H1 (cell line): ENCODE data around the gene CORT. TPM values are rescaled to one million over a fixed set of nuclear protein-coding genes. Genes with fewer than 3 reads are reported as not detected.

ENCODE experiments used
- CTCF ChIA-PET: fragments of 300-600 bp; sonication (Branson Sonifier 250); formaldehyde crosslinking; loops from one replicate; lab custom pipeline; 2021; ENCODE audit not compliant: partially characterized antibody; lab: Charles Lee
- POLR2A ChIA-PET: fragments of 300-600 bp; sonication (Branson Sonifier 250); formaldehyde crosslinking; loops from one replicate; lab custom pipeline; 2021; ENCODE audit warnings: inconsistent platforms; ENCODE audit not compliant: partially characterized antibody; lab: Charles Lee
- DNase-seq, 2 experiments: peaks; one replicate each; pipeline versions ENCODE4 v3.0.0 to v3.0.0-alpha.2; 2010 to 2022; ENCODE audit warnings: low spot score in 2 of 2, low read depth in 1 of 2, mixed read lengths in 1 of 2
- FAIRE-seq: peaks from 2 replicates; lab custom pipeline; 2011; peaks lifted over from hg19 to GRCh38; lab: Jason Lieb, UNC
- H2AFZ ChIP-seq: 2 replicates; pipeline ENCODE4 v1.8.1; 2012; ENCODE audit warnings: low read length, inconsistent platforms
- H2AK5ac ChIP-seq: 2 replicates; pipeline ENCODE4 v1.6.1; 2013; ENCODE audit warnings: low read depth, low read length
- H2BK120ac ChIP-seq: replicated peaks from 2 replicates; pipeline ENCODE3; 2013; ENCODE audit warnings: low read depth, low read length, inconsistent platforms
- H2BK12ac ChIP-seq: 2 replicates; pipeline ENCODE4 v1.6.1; 2013; ENCODE audit warnings: low read depth, low read length
- H2BK15ac ChIP-seq: 2 replicates; pipeline ENCODE4 v1.6.1; 2013; ENCODE audit warnings: low read length
- H2BK20ac ChIP-seq: 2 replicates; pipeline ENCODE4 v1.6.1; 2013; ENCODE audit warnings: low read length
- H2BK5ac ChIP-seq: 2 replicates; pipeline ENCODE4 v1.6.1; 2013; ENCODE audit warnings: low read depth, low read length
- H3K14ac ChIP-seq: 2 replicates; pipeline ENCODE4 v1.6.1; 2013; ENCODE audit warnings: inconsistent platforms; ENCODE audit not compliant: insufficient read length
- H3K18ac ChIP-seq: 2 replicates; pipeline ENCODE4 v1.6.1; 2013; ENCODE audit warnings: low read length; ENCODE audit errors: extremely low read depth
- H3K23ac ChIP-seq: 2 replicates; pipeline ENCODE4 v1.6.1; 2013; ENCODE audit warnings: inconsistent platforms; ENCODE audit not compliant: insufficient read length
- H3K23me2 ChIP-seq: 2 replicates; pipeline ENCODE4 v1.6.1; 2013; ENCODE audit warnings: low read depth, low read length
- H3K27ac ChIP-seq: 2 replicates; pipeline ENCODE4 v1.6.1; 2011; ENCODE audit warnings: low read depth, low read length, inconsistent platforms
- H3K27me3 ChIP-seq, 4 experiments: replicated peaks in 1 of 4; 1 replicate in 1 of 4; 2 replicates in 3 of 4; pipeline versions ENCODE4 v1.6.1 to v1.8.1; 2011 to 2013; ENCODE audit warnings: low read length in 3 of 4, mild to moderate bottlenecking in 3 of 4, inconsistent platforms in 2 of 4, mixed read lengths in 2 of 4, moderate library complexity in 1 of 4; ENCODE audit not compliant: control insufficient read depth in 3 of 4, insufficient read depth in 3 of 4; ENCODE audit errors: extremely low read depth in 1 of 4
- H3K36me3 ChIP-seq, 4 experiments: 2 replicates each; pipeline versions ENCODE4 v1.6.1 to v1.8.1; 2011 to 2013; ENCODE audit warnings: mild to moderate bottlenecking in 4 of 4, low read length in 3 of 4, moderate library complexity in 2 of 4, control low read depth in 1 of 4, inconsistent platforms in 1 of 4; ENCODE audit not compliant: insufficient read depth in 4 of 4, control insufficient read depth in 2 of 4
- H3K4ac ChIP-seq: replicated peaks from 2 replicates; pipeline ENCODE3; 2013; ENCODE audit warnings: low read length, low read depth, mixed read lengths, inconsistent platforms; ENCODE audit not compliant: insufficient read length
- H3K4me1 ChIP-seq, 4 experiments: replicated peaks in 1 of 4; 1 replicate in 1 of 4; 2 replicates in 3 of 4; pipeline versions ENCODE4 v1.6.1 to v1.8.1; 2011 to 2013; ENCODE audit warnings: low read length in 3 of 4, inconsistent platforms in 2 of 4, mixed read lengths in 1 of 4; ENCODE audit not compliant: insufficient read depth in 4 of 4, control insufficient read depth in 3 of 4
- H3K4me2 ChIP-seq, 2 experiments: 2 replicates each; pipeline versions ENCODE4 v1.6.1 to v1.8.1; 2011 to 2013; ENCODE audit warnings: low read depth in 2 of 2, low read length in 2 of 2, control low read depth in 1 of 2, inconsistent platforms in 1 of 2, mild to moderate bottlenecking in 1 of 2; ENCODE audit not compliant: insufficient read depth in 1 of 2
- H3K4me3 ChIP-seq, 4 experiments: fragments of 200-600, 300-600 bp in 1 of 4; sonication (generic), shearing (Covaris generic), sonication (Bioruptor Twin) in 1 of 4; 2 replicates each; pipeline versions ENCODE4 v1.5.1 to v1.8.1; 2011 to 2016; ENCODE audit warnings: low read length in 4 of 4, low read depth in 3 of 4, control low read depth in 2 of 4, inconsistent platforms in 2 of 4, mild to moderate bottlenecking in 2 of 4, mixed read lengths in 1 of 4, moderate library complexity in 1 of 4; ENCODE audit not compliant: insufficient read depth in 2 of 4; ENCODE audit errors: extremely low read depth in 1 of 4
- H3K56ac ChIP-seq: replicated peaks from 2 replicates; pipeline ENCODE3; 2013; ENCODE audit warnings: low read depth, mild to moderate bottlenecking, mixed read lengths, low read length, inconsistent platforms; ENCODE audit not compliant: insufficient read length
- H3K79me1 ChIP-seq: 2 replicates; pipeline ENCODE4 v1.6.1; 2013; ENCODE audit warnings: low read depth, low read length, control low read depth
- H3K79me2 ChIP-seq, 2 experiments: 2 replicates each; pipeline versions ENCODE4 v1.6.1 to v1.8.1; 2012 to 2013; ENCODE audit warnings: low read length in 2 of 2, mild to moderate bottlenecking in 2 of 2, inconsistent platforms in 1 of 2; ENCODE audit not compliant: insufficient read depth in 2 of 2, control insufficient read depth in 1 of 2
- H3K9ac ChIP-seq, 4 experiments: replicated peaks in 1 of 4; 1 replicate in 1 of 4; 2 replicates in 3 of 4; pipeline versions ENCODE4 v1.6.1 to v1.8.1; 2011 to 2013; ENCODE audit warnings: low read depth in 3 of 4, low read length in 3 of 4, control low read depth in 2 of 4, mild to moderate bottlenecking in 2 of 4, moderate library complexity in 2 of 4, inconsistent platforms in 1 of 4; ENCODE audit errors: extremely low read depth in 1 of 4
- H3K9me3 ChIP-seq, 2 experiments: 2 replicates each; pipeline versions ENCODE4 v1.6.1 to v1.8.1; 2012 to 2013; ENCODE audit warnings: mild to moderate bottlenecking in 2 of 2, moderate library complexity in 2 of 2, control low read depth in 1 of 2, inconsistent platforms in 1 of 2, low read depth in 1 of 2, low read length in 1 of 2, mixed read lengths in 1 of 2; ENCODE audit not compliant: insufficient read depth in 2 of 2
- H4K20me1 ChIP-seq, 2 experiments: replicated peaks in 1 of 2; 2 replicates each; pipeline versions ENCODE3 to v1.8.1; 2011 to 2013; ENCODE audit warnings: inconsistent platforms in 2 of 2, low read length in 2 of 2, mild to moderate bottlenecking in 1 of 2; ENCODE audit not compliant: insufficient read depth in 2 of 2, control insufficient read depth in 1 of 2
- H4K5ac ChIP-seq: 2 replicates; pipeline ENCODE4 v1.6.1; 2013; ENCODE audit warnings: low read length, low read depth, mixed read lengths, inconsistent platforms; ENCODE audit not compliant: insufficient read length
- H4K8ac ChIP-seq: 2 replicates; pipeline ENCODE4 v1.8.0; 2013; ENCODE audit warnings: mild to moderate bottlenecking, moderate library complexity, low read length, inconsistent platforms; ENCODE audit not compliant: insufficient read depth; ENCODE audit errors: extremely low read depth
- H4K91ac ChIP-seq: replicated peaks from 2 replicates; pipeline ENCODE3; 2013; ENCODE audit warnings: low read length, mixed read lengths, inconsistent platforms; ENCODE audit not compliant: insufficient read length
- CREB1 ChIP-seq: IDR thresholded peaks from 2 replicates; pipeline ENCODE4 v1.6.1; 2012; ENCODE audit warnings: inconsistent platforms
- JUN ChIP-seq: IDR thresholded peaks from 2 replicates; pipeline ENCODE4 v1.6.1; 2011; ENCODE audit warnings: low read depth, mild to moderate bottlenecking, improper control_type of control experiment, low read length
- KDM4A ChIP-seq: IDR thresholded peaks from one replicate; pipeline ENCODE4 v1.7.1; 2012; ENCODE audit warnings: low read depth, mild to moderate bottlenecking, moderate library complexity, low read length, inconsistent platforms; ENCODE audit not compliant: severe bottlenecking
- PHF8 ChIP-seq: fragments of 200-600 bp; sonication (generic); conservative IDR thresholded peaks from 2 replicates; pipeline ENCODE4 v1.7.1; 2012; ENCODE audit warnings: low read depth, mild to moderate bottlenecking, inconsistent platforms, low read length, moderate library complexity
- RAD21 ChIP-seq, 2 experiments: IDR thresholded peaks in 1 of 2; conservative IDR thresholded peaks in 1 of 2; 2 replicates each; pipeline ENCODE4 v1.6.1; 2011; ENCODE audit warnings: low read depth in 2 of 2, low read length in 2 of 2, improper control_type of control experiment in 1 of 2, inconsistent platforms in 1 of 2, mild to moderate bottlenecking in 1 of 2, moderate library complexity in 1 of 2
- RFX5 ChIP-seq: IDR thresholded peaks from 2 replicates; pipeline ENCODE4 v1.6.1; 2011; ENCODE audit warnings: low read depth, low read length, improper control_type of control experiment, borderline replicate concordance
- SAP30 ChIP-seq: fragments of 300-600 bp; sonication (generic); IDR thresholded peaks from 2 replicates; pipeline ENCODE4 v1.7.1; 2012; ENCODE audit warnings: low read length, moderate library complexity, mild to moderate bottlenecking, inconsistent platforms; ENCODE audit not compliant: insufficient read depth, insufficient replicate concordance
- SUZ12 ChIP-seq: fragments of 200-600 bp; sonication (generic); IDR thresholded peaks from 2 replicates; pipeline ENCODE4 v1.6.1; 2012; ENCODE audit warnings: mild to moderate bottlenecking, inconsistent platforms, low read length, moderate library complexity, mixed read lengths
- WGBS, 2 experiments: shearing (Covaris generic) in 1 of 2; methylation state at CpG; one replicate each; pipeline versions ENCODE4 v1.1.6 to v1.1.7; 2013 to 2015; ENCODE audit warnings: low lambda C conversion rate in 2 of 2, mixed read lengths in 2 of 2, inconsistent platforms in 1 of 2, low coverage in 1 of 2, missing lambda C conversion rate in 1 of 2; ENCODE audit not compliant: insufficient replicate concordance in 2 of 2, insufficient coverage in 1 of 2, insufficient read length in 1 of 2; ENCODE audit errors: extremely low coverage in 1 of 2, missing lambda C conversion rate in 1 of 2; 5-methylcytosine and 5-hydroxymethylcytosine counted together
- polyA plus RNA-seq, 7 experiments: library from polyadenylated mRNA; depleted of rRNA in 3 of 7; stranded (reverse) in 5 of 7; unstranded in 2 of 7; fragments of >200 nt in 5 of 7; fragments of 200-250 nt in 2 of 7; gene quantifications; 1 replicate in 5 of 7; 2 replicates in 1 of 7; 4 replicates in 1 of 7; pipeline versions ENCODE4 v1.2.1 to v1.2.3, GENCODE V29; 2011 to 2013; ENCODE audit warnings: missing spikeins in 2 of 7, mixed read lengths in 2 of 7
- total RNA-seq: library from RNA; stranded (reverse); fragmentation: NEBNext Ultra II Directional; extraction: Animal tissue kit (Norgen Biotek cat#: 25700); gene quantifications from 2 replicates; pipeline ENCODE4 v1.2.1, GENCODE V29; 2021

CORT gene
- total and polyA plus RNA-seq, 2 of the 8 experiments (the other 6 are each of a cell fraction or from before 2014, with no cell fraction given): 0.15 to 0.30 TPM

GRCh38 chr1:10432910-10433700 is 16.7 kb upstream of the CORT start:
- 96% methylated on average over 14 of the region's 14 CpGs; no CpG with 5 or more reads in 1 of the 2 experiments for WGBS, 2 experiments
- no peaks in the 10 kb centered on the region for H4K20me1 ChIP-seq
- no peak overlapping the region for H3K4ac ChIP-seq
- no peak overlapping the region for H3K9ac ChIP-seq
- H4K8ac ChIP-seq: no peak overlapping the region
- FAIRE-seq (no peak), DNase-seq (no peak)
- no peak overlapping the region for H3K56ac ChIP-seq
- no peak overlapping the region for H2BK120ac ChIP-seq
- H2AFZ ChIP-seq: no peak overlapping the region
- TF ChIP-seq SAP30: no peak
- no peak for TF ChIP-seq SUZ12
- TF ChIP-seq PHF8: no peak
- TF ChIP-seq KDM4A: no peak
- no peak for TF ChIP-seq RFX5
- TF ChIP-seq CREB1: no peak
- TF ChIP-seq JUN: no peak
- TF ChIP-seq RAD21 (IDR thresholded peaks at IDR 0.05 in 1 of 2, conservative IDR thresholded peaks at IDR 0.05 in 1 of 2; ENCODE audit: low read depth in 2 of 2, low read length in 2 of 2): no peak
- no peak overlapping the region for H3K14ac ChIP-seq
- peaks cover 9% of the 10 kb centered on the region for H3K23me2 ChIP-seq
- H2BK15ac ChIP-seq: no peak overlapping the region
- no peak overlapping the region for H3K27ac ChIP-seq
- CTCF ChIA-PET: interaction anchor here (0.6 to 10.9 kb wide), 7 partner anchors 22 to 478 kb away, joined by 3 to 132 read pairs (median 3); no protein-coding TSS in a partner anchor
- H4K5ac ChIP-seq: no peak overlapping the region
- H3K23ac ChIP-seq: no peak overlapping the region
- no peaks in the 10 kb centered on the region for H3K36me3 ChIP-seq
- H2BK20ac ChIP-seq: no peak overlapping the region
- peaks cover 0 to 5% (median under 1%) of the 10 kb centered on the region in 4 experiments; a peak in 4 of 7 replicates for H3K4me1 ChIP-seq
- no peak overlapping the region for H3K18ac ChIP-seq
- no peak overlapping the region for H3K4me3 ChIP-seq
- no peaks in the 10 kb centered on the region for H3K27me3 ChIP-seq
- no peak overlapping the region for H2BK12ac ChIP-seq
- no peak overlapping the region for H3K4me2 ChIP-seq
- no peak overlapping the region for H2AK5ac ChIP-seq
- POLR2A ChIA-PET: interaction anchor here (0.7 to 1.2 kb wide), 3 partner anchors 13 to 35 kb away, joined by 3 to 4 read pairs (median 3); no protein-coding TSS in a partner anchor
- H3K9me3 ChIP-seq: no peaks in the 10 kb centered on the region
- H3K79me1 ChIP-seq: no peaks in the 10 kb centered on the region
- no peaks in the 10 kb centered on the region for H3K79me2 ChIP-seq
- no peak overlapping the region; the same call in 1 of the 2 replicates for H2BK5ac ChIP-seq
- H4K91ac ChIP-seq: no peak overlapping the region
